Testis (tissue), 2 donors: ENCODE data around the gene CKAP2L.

Experiments used
- CTCF ChIP-seq, 3 experiments: fragments of 450-650 bp in 2 of 3; fragments of 200-600 bp in 1 of 3; sonication (generic) in 1 of 3; IDR thresholded peaks; one replicate each; pipeline ENCODE4 v1.5.1; 2016 to 2019; ENCODE audit warnings: antibody characterized with exemption in 3 of 3, mild to moderate bottlenecking in 2 of 3, moderate library complexity in 1 of 3
- POLR2A ChIP-seq: fragments of 450-650 bp; IDR thresholded peaks from one replicate; pipeline ENCODE4 v1.6.1; 2017; ENCODE audit warnings: antibody characterized with exemption, mild to moderate bottlenecking, moderate library complexity

- no peak for TF ChIP-seq CTCF (IDR thresholded peaks at IDR 0.05)
- TF ChIP-seq POLR2A: no peak
Measured at GRCh38 chr2:112783187-112783714, 18.8 kb upstream of the CKAP2L start.
